Measurements from ENCODE around the gene ATG5.
"Not testable (repeated sequence)": the region's sequence is repeated elsewhere in the genome, so short reads cannot be mapped to it uniquely, and the experiment has no call there.

ATG5 gene

GRCh38 chr6:106256201-106256968 is 69.2 kb downstream of the ATG5 start:
- peak in 1 of 2 donors; percentile 45 for ATAC-seq

- no peak for ATAC-seq
Measured at GRCh38 chr6:106255306-106255705, 70.3 kb downstream of the ATG5 start.

- no peak for ATAC-seq
Measured at GRCh38 chr6:106254636-106255035, 70.9 kb downstream of the ATG5 start.

- ATAC-seq = no peak
Measured at GRCh38 chr6:106253731-106254130, 71.8 kb downstream of the ATG5 start.

- ATAC-seq = no peak
Measured at GRCh38 chr6:106253172-106253571, 72.4 kb downstream of the ATG5 start.

GRCh38 chr6:106252687-106253086 is 72.9 kb downstream of the ATG5 start:
- no peak for ATAC-seq

- not testable (repeated sequence) for ATAC-seq
Measured at GRCh38 chr6:106251531-106252255, 73.9 kb downstream of the ATG5 start.

GRCh38 chr6:106250953-106251352 is 74.6 kb downstream of the ATG5 start:
- no peak for ATAC-seq

GRCh38 chr6:106249658-106250057 is 75.9 kb downstream of the ATG5 start:
- no peak for ATAC-seq

GRCh38 chr6:106247733-106248132 is 77.8 kb downstream of the ATG5 start:
- peak; percentile 87 to 90 for ATAC-seq

- peak; percentile 50 to 56 for ATAC-seq
Measured at GRCh38 chr6:106247293-106247692, 78.3 kb downstream of the ATG5 start.

- no peak for ATAC-seq
Measured at GRCh38 chr6:106244931-106245330, 80.6 kb downstream of the ATG5 start.

GRCh38 chr6:106244521-106244920 is 81.0 kb downstream of the ATG5 start:
- ATAC-seq = no peak

GRCh38 chr6:106243261-106243660 is 82.3 kb downstream of the ATG5 start:
- no peak for ATAC-seq

- ATAC-seq = no peak
Measured at GRCh38 chr6:106241498-106241897, 84.1 kb downstream of the ATG5 start.

- no peak for ATAC-seq
Measured at GRCh38 chr6:106237286-106237685, 88.3 kb downstream of the ATG5 start.

- ATAC-seq = not testable (repeated sequence)
Measured at GRCh38 chr6:106229876-106230445, 95.6 kb downstream of the ATG5 start.

GRCh38 chr6:106227612-106228507 is 97.7 kb downstream of the ATG5 start:
- ATAC-seq = no peak

- no peak for ATAC-seq
Measured at GRCh38 chr6:106226676-106227075, 98.9 kb downstream of the ATG5 start.

GRCh38 chr6:106225581-106225980 is 100.0 kb downstream of the ATG5 start:
- ATAC-seq = no peak

GRCh38 chr6:106223300-106223930 is 102.1 kb downstream of the ATG5 start:
- ATAC-seq = peak; percentile 82 to 83

- ATAC-seq = peak; percentile 25 to 51
Measured at GRCh38 chr6:106220485-106220884, 105.1 kb downstream of the ATG5 start.

Measured in activated CD4-positive, CD25-positive, alpha-beta regulatory T cell treated with anti-CD3 and anti-CD28 coated beads, Interleukin-2, amount 50 U/mL, for 24 hours (primary cell).